GM12878 (cell line): ENCODE results near the gene YAF2.
"Not testable (repeated sequence)": the region's sequence is repeated elsewhere in the genome, so short reads cannot be mapped to it uniquely, and the experiment has no call there.

Experiments used
- CTCF ChIP-seq, 3 experiments: IDR thresholded peaks in 2 of 3; conservative IDR thresholded peaks in 1 of 3; 2 replicates each; pipeline ENCODE4 v1.5.1; 2011; ENCODE audit warnings: low read depth in 3 of 3, low read length in 3 of 3, mild to moderate bottlenecking in 3 of 3, control low read depth in 2 of 3, moderate library complexity in 2 of 3, inconsistent platforms in 1 of 3, mixed read lengths in 1 of 3; ENCODE audit not compliant: control insufficient read depth in 2 of 3, insufficient read depth in 1 of 3; ENCODE audit errors: extremely low read depth in 1 of 3
- FOS ChIP-seq: IDR thresholded peaks from 3 replicates; pipeline ENCODE4 v1.6.1; 2011; ENCODE audit warnings: borderline replicate concordance; ENCODE audit not compliant: insufficient read length; ENCODE audit errors: extremely low read depth
- MXI1 ChIP-seq: fragments of 150-350 bp; IDR thresholded peaks from 2 replicates; pipeline ENCODE4 v1.6.1; 2011; ENCODE audit warnings: low read depth, mild to moderate bottlenecking, inconsistent platforms, low read length, improper control_type of control experiment
- PBX3 ChIP-seq: IDR thresholded peaks from 2 replicates; pipeline ENCODE4 v1.6.1; 2011; ENCODE audit warnings: mild to moderate bottlenecking, low read depth, low read length, moderate library complexity; ENCODE audit not compliant: insufficient replicate concordance
- RCOR1 ChIP-seq: conservative IDR thresholded peaks from 2 replicates; pipeline ENCODE4 v1.6.1; 2012; ENCODE audit warnings: low read depth, low read length, improper control_type of control experiment
- REST ChIP-seq: IDR thresholded peaks from 2 replicates; pipeline ENCODE4 v1.6.1; 2012; ENCODE audit warnings: mild to moderate bottlenecking, low read depth, low read length
- TAF1 ChIP-seq: IDR thresholded peaks from 2 replicates; pipeline ENCODE4 v1.6.1; 2011; ENCODE audit warnings: mild to moderate bottlenecking, low read depth, low read length, borderline replicate concordance
- TCF12 ChIP-seq: IDR thresholded peaks from 2 replicates; pipeline ENCODE4 v1.6.1; 2011; ENCODE audit warnings: low read depth, mild to moderate bottlenecking, low read length
- ZBTB40 ChIP-seq: fragments of 450-650 bp; IDR thresholded peaks from 2 replicates; pipeline ENCODE4 v1.6.1; 2016; ENCODE audit warnings: mild to moderate bottlenecking, moderate library complexity, borderline replicate concordance

GRCh38 chr12:42224501-42224900 is 13.5 kb downstream of the YAF2 start:
- not testable (repeated sequence) for TF ChIP-seq FOS; TAF1; ZBTB40; PBX3; CTCF (IDR thresholded peaks at IDR 0.05 in 2 of 3, conservative IDR thresholded peaks at IDR 0.05 in 1 of 3; ENCODE audit: control insufficient read depth in 2 of 3, extremely low read depth in 1 of 3, insufficient read depth in 1 of 3, low read depth in 3 of 3, low read length in 3 of 3); TCF12; REST; RCOR1; MXI1
